HCT116 (cell line): ENCODE data around the gene ARHGAP40.

Experiments used
- CTCF ChIP-seq, 3 experiments: fragments of 200-600 bp in 1 of 3; sonication (generic) in 1 of 3; IDR thresholded peaks in 2 of 3; conservative IDR thresholded peaks in 1 of 3; 2 replicates each; pipeline ENCODE4 v1.5.1; 2012 to 2017; ENCODE audit warnings: low read depth in 2 of 3, low read length in 2 of 3, antibody characterized with exemption in 1 of 3, borderline replicate concordance in 1 of 3, control low read depth in 1 of 3, mild to moderate bottlenecking in 1 of 3, mixed read lengths in 1 of 3, mixed run types in 1 of 3, moderate library complexity in 1 of 3; ENCODE audit not compliant: insufficient read depth in 1 of 3
- EGR1 ChIP-seq: IDR thresholded peaks from 2 replicates; pipeline ENCODE4 v1.6.1; 2012; ENCODE audit warnings: low read depth
- EZH2 ChIP-seq: fragments of 200-600 bp; sonication (generic); IDR thresholded peaks from 2 replicates; pipeline ENCODE4 v1.6.1; 2017; ENCODE audit warnings: antibody characterized with exemption, mixed run types
- POLR2A ChIP-seq: IDR thresholded peaks from 2 replicates; pipeline ENCODE4 v1.7.0; 2011; ENCODE audit warnings: borderline replicate concordance; ENCODE audit not compliant: insufficient read depth, insufficient read length; ENCODE audit errors: extremely low read depth
- POLR2AphosphoS5 ChIP-seq: IDR thresholded peaks from 2 replicates; pipeline ENCODE4 v1.6.1; 2011; ENCODE audit warnings: mild to moderate bottlenecking, low read depth, low read length, moderate library complexity
- SP1 ChIP-seq: IDR thresholded peaks from 2 replicates; pipeline ENCODE4 v1.6.1; 2012; ENCODE audit warnings: low read depth

GRCh38 chr20:38651562-38651961 lies 50.0 kb downstream of the ARHGAP40 start:
- TF ChIP-seq SP1: no peak
- TF ChIP-seq EZH2: no peak
- TF ChIP-seq POLR2A: no peak
- TF ChIP-seq CTCF (IDR thresholded peaks at IDR 0.05 in 2 of 3, conservative IDR thresholded peaks at IDR 0.05 in 1 of 3; ENCODE audit: borderline replicate concordance in 1 of 3, insufficient read depth in 1 of 3, low read depth in 2 of 3, low read length in 2 of 3): no peak
- no peak for TF ChIP-seq POLR2AphosphoS5
- TF ChIP-seq EGR1: no peak
